Left colon (tissue), 2 donors: Measurements from ENCODE around the gene SHROOM2. TPM values are rescaled to one million over a fixed set of nuclear protein-coding genes. Genes with fewer than 3 reads are reported as not detected.
A peak's percentile ranks its signal among the peaks of the same experiment; 100 is the strongest.
"Not testable (repeated sequence)": the region's sequence is repeated elsewhere in the genome, so short reads cannot be mapped to it uniquely, and the experiment has no call there.

ENCODE experiments used
- ATAC-seq: fragments of 200-7000 bp; cut with Tn5 transposase; one replicate; pipeline ENCODE4 v1.9.1; 2020; ENCODE audit warnings: mild to moderate bottlenecking, moderate library complexity
- DNase-seq, 2 donors: peaks; one replicate each; pipeline ENCODE4 v3.0.0-alpha.2; 2020
- intact Hi-C, 2 donors: fragments of 100-400 bp; cut with DNase I in 1 of 2; cut with micrococcal nuclease in 1 of 2; formaldehyde crosslinking; loops; one replicate each; pipeline versions ENCODE4 v1.11.2 to v1.14.0; 2022; cut with DNase I, micrococcal nuclease
- total RNA-seq, 2 donors: library from RNA; stranded (reverse); fragmentation: NEBNext Ultra II Directional; extraction: Animal tissue kit (Norgen Biotek cat#: 25700); gene quantifications; one replicate each; pipeline ENCODE4 v1.2.1, GENCODE V29; 2021
- donor health status: DM: no; HTN: no; CAD: no.
- donor health status: DM: yes; HTN: yes; CAD: no.

Gene SHROOM2
- total RNA-seq, 2 donors from 2014 or later = 8.1 to 10.1 TPM

GRCh38 chrX:9770319-9770718 lies 15.9 kb upstream of the SHROOM2 start:
- DNase-seq (no peak), ATAC-seq (peak; percentile 21)
- intact Hi-C loops = no loop called here

GRCh38 chrX:9772943-9773342 lies 13.3 kb upstream of the SHROOM2 start:
- intact Hi-C loops = no loop called here
- no peak for ATAC-seq
- no peak for DNase-seq

- ATAC-seq (no peak), DNase-seq (no peak)
- intact Hi-C loops = no loop called here
These were observed 10.3 kb upstream of the SHROOM2 start for GRCh38 chrX:9775930-9776329.

GRCh38 chrX:9781941-9782340 lies 4.3 kb upstream of the SHROOM2 start:
- ATAC-seq (no peak), DNase-seq (no peak)
- intact Hi-C loops = no loop called here

GRCh38 chrX:9784332-9784731 lies 1.9 kb upstream of the SHROOM2 start:
- DNase-seq (no peak), ATAC-seq (no peak)
- intact Hi-C loops = no loop called here

- DNase-seq (peak in 1 of 2 donors; percentile 41), ATAC-seq (peak; percentile 44)
- intact Hi-C loops = no loop called here
These were observed 830 bp upstream of the SHROOM2 start for GRCh38 chrX:9785254-9785943.

- peak in 1 of 2 donors; percentile 23 for DNase-seq
- intact Hi-C loops = no loop called here
- ATAC-seq = peak; percentile 47
These were observed 788 bp downstream of the SHROOM2 start for GRCh38 chrX:9786798-9787635.

- intact Hi-C loops = no loop called here
- ATAC-seq (peak; percentile 54), DNase-seq (no peak)
These were observed 2.7 kb downstream of the SHROOM2 start for GRCh38 chrX:9788911-9789310.

GRCh38 chrX:9789555-9789954 lies 3.3 kb downstream of the SHROOM2 start:
- DNase-seq (no peak), ATAC-seq (no peak)
- intact Hi-C loops = no loop called here

- DNase-seq (no peak), ATAC-seq (no peak)
- intact Hi-C loops = no loop called here
These were observed 4.6 kb downstream of the SHROOM2 start for GRCh38 chrX:9790866-9791265.

- intact Hi-C loops = no loop called here
- peak in 1 of 2 donors; percentile 45 for DNase-seq
- ATAC-seq = peak; percentile 85
These were observed 8.3 kb downstream of the SHROOM2 start for GRCh38 chrX:9794495-9794894.

GRCh38 chrX:9797384-9798360 lies 11.4 kb downstream of the SHROOM2 start:
- DNase-seq = no peak
- intact Hi-C loops = no loop called here
- peak; percentile 40 for ATAC-seq

GRCh38 chrX:9802737-9803136 lies 16.5 kb downstream of the SHROOM2 start:
- DNase-seq (no peak), ATAC-seq (no peak)
- intact Hi-C loops = no loop called here

- ATAC-seq (no peak), DNase-seq (no peak)
- intact Hi-C loops = no loop called here
These were observed 18.2 kb downstream of the SHROOM2 start for GRCh38 chrX:9804444-9804843.

GRCh38 chrX:9805956-9806355 lies 19.7 kb downstream of the SHROOM2 start:
- intact Hi-C loops = no loop called here
- ATAC-seq (peak; percentile 54), DNase-seq (no peak)

- DNase-seq = peak in 1 of 2 donors; percentile 34
- intact Hi-C loops = no loop called here
- peak; percentile 88 for ATAC-seq
These were observed 21.3 kb downstream of the SHROOM2 start for GRCh38 chrX:9807355-9808182.

GRCh38 chrX:9809876-9810275 lies 23.6 kb downstream of the SHROOM2 start:
- ATAC-seq, intact Hi-C loops, DNase-seq: not testable (repeated sequence)

GRCh38 chrX:9811086-9811485 lies 24.9 kb downstream of the SHROOM2 start:
- ATAC-seq, DNase-seq, intact Hi-C loops: not testable (repeated sequence)
